GM11168 (cell line): ENCODE results near the gene UNC45B.
"Not testable (repeated sequence)": the region's sequence is repeated elsewhere in the genome, so short reads cannot be mapped to it uniquely, and the experiment has no call there.

Source experiments
- in situ Hi-C: fragments of 300-500 bp; cut with MboI; formaldehyde crosslinking; loops from one replicate; pipeline ENCODE4 v1.12.0; 2022; ENCODE audit warnings: low sequenced_read_pairs; ENCODE audit not compliant: unreplicated experiment

The UNC45B gene

GRCh38 chr17:35202582-35202981, 55.0 kb downstream of the UNC45B start:
- in situ Hi-C loops, result not testable (repeated sequence)

DNA sequence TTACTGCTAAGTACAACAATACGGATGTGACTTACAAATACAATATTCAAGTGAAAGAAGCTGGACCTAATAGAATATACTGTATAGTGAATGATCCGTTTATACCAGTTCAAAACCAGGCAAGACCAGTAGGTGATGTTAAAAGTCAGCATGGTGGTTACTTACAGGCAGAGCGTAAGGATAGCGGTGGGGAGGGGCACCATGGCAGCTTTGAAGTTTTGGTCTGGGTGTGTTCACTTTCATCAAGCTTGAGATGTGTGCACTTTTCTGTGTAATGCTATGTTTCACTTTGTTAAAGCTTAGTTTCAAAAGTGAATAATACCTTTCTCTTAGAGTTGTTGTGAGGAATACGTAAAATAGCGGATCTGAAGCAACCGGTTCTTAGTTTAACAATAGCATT, 63.1 kb downstream of the UNC45B start:
- in situ Hi-C loops, result no loop called here

GRCh38 chr17:35212668-35213067, 65.1 kb downstream of the UNC45B start:
- in situ Hi-C loops, result no loop called here

DNA sequence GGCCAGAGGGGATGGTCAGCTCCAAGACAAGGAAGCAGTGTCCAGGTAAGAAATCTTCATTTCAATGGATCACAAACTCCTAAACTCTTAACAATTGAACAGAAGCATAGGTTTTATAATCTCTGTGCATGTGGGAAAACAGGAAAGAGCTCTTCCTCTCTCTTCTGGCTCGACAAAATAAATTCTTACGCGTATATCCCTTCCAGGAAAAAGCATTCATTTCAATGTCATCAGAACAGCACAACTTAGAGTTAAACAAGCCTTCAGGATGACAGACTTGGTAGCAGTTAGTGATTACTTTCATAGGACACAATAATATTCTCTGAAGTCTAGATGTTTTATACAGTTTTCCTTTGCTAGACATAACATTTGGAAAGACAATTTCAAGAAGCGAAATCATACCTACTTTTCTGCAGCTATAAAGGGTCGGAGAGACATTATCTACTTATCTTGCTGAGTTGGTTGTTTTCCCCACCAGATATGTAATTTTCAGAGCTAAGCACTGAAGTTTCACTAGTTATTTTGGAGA, 65.9 kb downstream of the UNC45B start:
- in situ Hi-C loops, result no loop called here

- in situ Hi-C loops, result no loop called here
Observed at GRCh38 chr17:35214192-35214591, 66.6 kb downstream of the UNC45B start.

- in situ Hi-C loops, result no loop called here
Observed at GRCh38 chr17:35214631-35215273, 67.1 kb downstream of the UNC45B start.

- in situ Hi-C loops, result no loop called here
Observed at GRCh38 chr17:35217107-35217506, 69.5 kb downstream of the UNC45B start.

GRCh38 chr17:35218915-35219314, 71.3 kb downstream of the UNC45B start:
- in situ Hi-C loops, result no loop called here

GRCh38 chr17:35222452-35222851, 74.8 kb downstream of the UNC45B start:
- in situ Hi-C loops, result no loop called here

- in situ Hi-C loops, result no loop called here
Observed at GRCh38 chr17:35224436-35224835, 76.8 kb downstream of the UNC45B start.

DNA sequence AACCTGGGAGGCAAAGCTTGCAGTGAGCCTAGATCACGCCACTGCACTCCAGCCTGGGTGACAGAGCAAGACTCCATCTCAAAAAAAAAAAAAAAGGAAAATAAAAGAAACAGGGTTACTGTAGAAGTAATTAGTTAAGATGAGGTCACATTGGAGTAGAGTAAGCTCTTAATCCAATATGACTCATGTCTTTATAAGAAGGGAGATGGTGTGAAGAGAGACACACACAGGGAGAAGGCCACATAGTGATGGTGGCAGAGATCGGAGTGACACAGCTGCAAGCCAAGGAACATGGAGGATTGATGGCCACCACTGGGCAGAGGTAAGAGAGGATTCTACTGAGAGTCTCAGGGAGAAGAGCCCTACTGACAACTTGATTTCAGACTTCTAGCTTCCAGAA, 79.9 kb downstream of the UNC45B start:
- in situ Hi-C loops, result no loop called here

GRCh38 chr17:35229638-35230037, 82.0 kb downstream of the UNC45B start:
- in situ Hi-C loops, result no loop called here

GRCh38 chr17:35234315-35234714, 86.7 kb downstream of the UNC45B start:
- in situ Hi-C loops, result not testable (repeated sequence)

DNA sequence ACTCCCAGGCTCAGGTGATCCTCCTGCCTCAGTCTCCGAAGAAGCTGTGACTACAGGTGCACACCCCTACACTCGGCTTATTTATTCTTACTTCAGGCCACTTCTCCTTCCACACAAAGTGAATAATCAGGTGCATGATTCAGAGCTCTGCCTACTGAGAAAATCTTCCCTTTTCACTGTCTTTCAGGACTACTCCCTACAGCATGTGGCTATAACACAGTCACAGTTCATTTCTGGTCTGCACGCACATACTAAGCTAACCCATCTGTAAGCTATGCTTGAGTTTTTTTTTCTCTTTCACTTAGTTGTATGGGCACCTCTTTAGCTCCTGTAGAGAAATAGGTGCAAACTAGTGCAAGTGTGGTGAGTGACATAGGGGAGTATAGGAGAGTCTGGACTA, 87.7 kb downstream of the UNC45B start:
- in situ Hi-C loops, result no loop called here

- in situ Hi-C loops, result no loop called here
Observed at GRCh38 chr17:35235917-35236316, 88.3 kb downstream of the UNC45B start.

GRCh38 chr17:35236821-35237220, 89.2 kb downstream of the UNC45B start:
- in situ Hi-C loops, result no loop called here

GRCh38 chr17:35238821-35239220, 91.2 kb downstream of the UNC45B start:
- in situ Hi-C loops, result no loop called here
